T-helper 22 cell (primary cell): ENCODE results near the gene LARGE1.

Source experiments
- DNase-seq: peaks from one replicate; pipeline ENCODE4 v3.0.0-alpha.2; 2020; ENCODE audit warnings: low read depth

The LARGE1 gene

GRCh38 chr22:33720166-33720878 lies 200.0 kb downstream of the LARGE1 start:
- DNase-seq, result no peak

DNA sequence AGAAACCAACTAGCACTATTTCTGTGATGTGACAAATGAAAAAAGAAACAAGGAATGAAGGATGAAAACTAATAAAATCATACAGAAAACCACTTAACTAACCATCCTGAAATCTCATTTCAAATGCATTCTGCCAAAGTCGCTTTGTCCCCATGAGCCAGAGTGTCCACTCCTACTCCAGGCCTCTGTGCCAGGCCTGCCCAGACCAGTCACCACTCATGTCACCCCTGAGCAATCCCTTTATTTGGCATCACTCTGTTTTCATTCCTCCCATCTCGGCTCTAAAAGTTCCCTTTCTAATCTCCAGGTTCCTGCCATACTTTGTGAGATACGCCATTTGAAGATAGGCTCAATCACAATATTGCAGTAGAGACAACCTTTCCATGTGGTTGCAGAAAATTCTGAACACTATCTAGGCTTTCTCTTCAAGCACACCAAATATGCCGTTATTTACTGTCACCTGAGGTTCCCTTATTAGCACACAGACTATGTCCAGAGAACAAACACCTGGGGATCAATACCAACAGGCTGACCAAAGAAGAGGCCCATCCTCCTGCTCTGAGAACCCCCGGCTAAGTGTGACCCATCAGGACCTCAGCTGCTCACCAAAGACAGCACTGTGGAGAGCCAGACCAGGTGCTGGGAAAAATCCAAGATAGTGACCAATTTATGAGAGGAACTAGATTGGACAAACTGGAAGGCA lies 202.4 kb downstream of the LARGE1 start:
- DNase-seq, result no peak

DNA sequence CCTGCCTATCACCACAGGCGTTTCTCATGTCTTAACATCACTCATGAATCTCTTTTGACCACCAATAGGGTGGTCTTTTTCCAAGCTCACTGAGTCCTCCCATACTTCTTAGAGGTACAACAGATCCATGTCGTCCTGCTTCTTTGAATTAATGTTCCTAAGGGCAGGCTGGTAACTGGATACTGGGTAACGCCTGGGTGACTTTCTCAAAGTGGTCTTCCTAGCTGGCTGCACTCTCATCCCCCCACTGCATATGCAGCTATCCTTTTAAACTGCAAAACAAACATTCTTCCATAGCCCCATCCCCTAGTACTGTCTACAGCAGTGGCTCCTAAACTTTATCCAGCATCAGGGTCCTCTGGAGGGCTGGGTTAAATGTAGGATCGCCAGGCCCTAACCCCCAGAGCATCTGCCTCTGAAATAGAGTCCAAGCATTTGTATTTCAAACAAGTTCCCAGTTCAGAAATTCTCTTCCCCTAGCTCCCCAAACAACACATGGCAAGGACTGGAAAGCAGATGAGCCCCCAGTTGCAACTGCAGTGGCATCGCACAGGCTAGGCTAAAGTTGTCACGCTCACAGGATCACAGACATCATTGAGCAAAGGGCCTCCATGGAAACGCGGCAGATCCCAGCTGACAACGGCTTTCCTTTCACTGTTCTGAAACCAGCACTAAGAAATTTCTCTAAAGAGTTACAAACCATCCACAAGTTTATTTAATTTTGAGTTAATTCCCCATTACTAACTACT lies 204.9 kb downstream of the LARGE1 start:
- DNase-seq, result no peak

GRCh38 chr22:33710326-33710725 lies 209.9 kb downstream of the LARGE1 start:
- DNase-seq, result no peak

DNA sequence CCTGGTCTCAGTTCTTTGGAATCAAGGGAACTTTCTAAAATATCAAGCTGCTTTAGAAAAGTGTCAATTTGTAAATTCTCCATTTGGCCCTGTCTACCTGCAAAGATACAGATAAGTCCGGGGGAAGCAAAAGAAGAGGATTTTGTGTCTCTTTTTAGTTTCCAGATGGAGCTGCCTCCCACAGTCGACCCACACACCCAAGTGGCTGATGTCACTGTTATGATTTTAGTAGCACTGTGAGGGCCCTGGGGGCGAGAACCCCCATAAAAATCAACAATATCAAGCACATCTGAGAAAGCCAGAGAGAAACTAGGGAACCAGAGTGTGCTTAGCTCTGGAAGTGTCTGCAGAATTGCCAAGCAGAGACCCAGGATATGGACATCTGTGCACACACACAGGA lies 212.7 kb downstream of the LARGE1 start:
- no peak for DNase-seq

DNA sequence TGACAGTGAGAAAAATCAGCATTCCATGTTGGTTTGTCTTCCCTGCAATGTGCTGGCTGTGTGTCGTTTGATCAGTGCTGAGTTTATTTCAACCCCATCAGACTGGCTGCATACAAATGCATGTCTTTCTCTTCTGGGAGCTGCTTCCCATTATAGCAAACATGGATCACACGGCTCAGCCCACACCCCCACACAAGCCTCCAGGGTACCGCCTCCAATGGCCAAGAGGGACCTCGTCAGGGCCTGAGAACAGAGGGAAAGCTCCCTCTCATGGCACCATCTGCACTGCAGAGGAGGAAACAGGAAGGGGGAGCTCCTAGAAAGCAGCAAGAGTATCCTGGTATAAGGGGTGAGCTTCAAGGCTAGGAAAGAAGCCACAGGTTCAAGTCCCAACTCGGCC lies 214.2 kb downstream of the LARGE1 start:
- DNase-seq, result no peak

GRCh38 chr22:33699176-33699575 lies 221.1 kb downstream of the LARGE1 start:
- DNase-seq, result no peak

DNA sequence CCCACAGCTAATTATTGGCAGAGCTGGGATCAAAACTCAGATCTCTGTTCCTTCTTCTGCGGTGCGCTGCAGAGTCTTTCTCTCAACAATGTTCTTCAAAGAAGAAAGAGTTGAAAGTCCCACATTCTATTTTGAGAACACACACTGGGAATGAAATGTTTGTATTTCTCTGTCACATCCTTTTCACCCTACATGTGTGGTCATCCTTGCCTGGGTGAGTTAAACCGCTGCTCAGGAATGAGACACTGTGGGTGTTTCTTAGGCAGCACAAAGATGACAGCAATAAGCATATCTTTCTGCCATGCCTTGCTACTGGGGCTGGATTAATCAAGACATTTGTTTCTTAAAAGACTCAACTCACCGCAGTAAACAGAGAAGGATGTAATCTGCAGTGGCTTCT lies 222.6 kb downstream of the LARGE1 start:
- no peak for DNase-seq

DNA sequence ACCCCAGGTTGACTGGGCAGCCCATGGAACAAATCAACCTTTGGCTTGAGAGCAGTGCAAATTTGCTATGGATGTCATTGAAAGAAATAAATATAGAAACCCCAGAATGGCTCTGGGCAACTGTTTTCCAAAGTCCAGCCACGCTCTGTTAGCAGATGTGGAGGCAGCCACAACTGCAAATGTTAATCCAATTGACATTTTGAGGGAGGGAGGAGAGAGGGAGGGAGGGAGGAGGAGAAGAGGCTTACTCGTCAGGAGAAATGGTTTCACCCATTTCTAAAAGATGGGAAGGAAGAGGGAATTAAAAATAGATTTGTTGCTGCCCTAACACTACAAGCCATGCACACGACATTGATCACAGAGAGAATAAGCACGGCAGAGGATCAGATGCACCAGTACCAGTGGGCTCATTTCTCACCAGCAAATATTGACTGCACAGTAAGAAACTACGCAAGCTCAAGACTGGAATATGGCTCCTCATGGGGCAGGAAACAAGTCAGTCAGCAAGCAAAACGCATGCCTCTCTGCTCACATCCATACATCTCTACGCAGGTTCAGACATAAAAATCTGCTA lies 229.1 kb downstream of the LARGE1 start:
- no peak for DNase-seq

DNA sequence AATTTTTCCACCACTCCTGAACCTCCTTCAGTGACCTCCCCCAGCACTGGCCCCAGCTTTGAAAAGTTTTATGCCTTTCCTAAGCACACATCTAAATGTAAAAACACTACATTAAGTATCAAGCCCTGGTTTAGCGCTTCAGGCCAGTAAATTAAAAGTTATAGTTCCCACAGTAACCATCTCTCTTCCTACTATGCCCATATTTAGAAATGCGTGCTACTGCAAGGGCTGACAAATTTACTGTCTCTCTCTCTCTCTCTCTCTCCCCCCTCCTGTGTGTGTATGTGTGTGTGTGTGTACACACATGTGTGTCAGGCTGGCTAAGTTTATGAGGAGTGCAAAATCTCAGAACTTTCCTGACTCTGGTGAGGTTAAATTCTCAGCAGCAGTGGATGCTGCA lies 231.4 kb downstream of the LARGE1 start:
- DNase-seq, result no peak

- no peak for DNase-seq
These were observed 232.8 kb downstream of the LARGE1 start for GRCh38 chr22:33687464-33687863.

DNA sequence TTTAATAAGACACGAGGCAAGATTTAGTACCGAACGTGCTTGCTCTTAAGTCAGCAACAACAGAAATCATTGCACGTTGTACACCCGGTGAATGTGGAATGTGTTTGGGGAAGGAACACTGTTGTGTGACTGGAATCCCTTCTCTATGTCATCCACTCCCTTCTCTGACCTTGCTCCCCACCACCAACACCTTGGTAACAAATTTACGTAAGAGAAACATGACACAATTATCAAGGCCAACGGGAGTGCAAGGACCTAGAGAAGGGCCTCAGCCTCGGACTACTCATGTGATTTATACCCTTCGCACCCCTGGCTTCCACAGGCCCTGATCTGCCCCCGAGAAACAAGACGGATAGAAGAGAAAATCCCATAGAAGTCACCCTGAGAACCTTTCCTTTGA lies 236.2 kb downstream of the LARGE1 start:
- DNase-seq, result no peak

- DNase-seq, result no peak
These were observed 237.3 kb downstream of the LARGE1 start for GRCh38 chr22:33682927-33683326.

GRCh38 chr22:33680632-33681031 lies 239.6 kb downstream of the LARGE1 start:
- no peak for DNase-seq

DNA sequence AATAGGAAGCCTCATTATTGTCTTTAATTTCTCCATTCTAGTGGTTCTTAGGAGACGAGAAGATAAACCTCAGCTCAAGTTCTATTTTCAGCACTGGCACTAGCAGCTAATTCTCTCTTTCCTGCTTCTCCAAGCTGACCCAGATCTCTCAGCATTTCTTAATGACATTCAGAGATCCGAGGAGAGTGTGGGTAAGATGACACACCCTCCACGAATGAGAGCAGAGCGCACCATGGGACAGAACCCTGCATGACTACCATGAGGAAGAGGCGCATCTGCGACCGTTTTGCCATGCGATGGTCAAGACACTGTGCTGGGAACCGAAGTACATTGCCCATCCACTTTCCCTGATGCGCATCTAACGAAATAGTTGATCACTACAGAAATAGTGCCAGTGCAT lies 241.8 kb downstream of the LARGE1 start:
- no peak for DNase-seq

GRCh38 chr22:33677536-33677935 lies 242.7 kb downstream of the LARGE1 start:
- no peak for DNase-seq

DNA sequence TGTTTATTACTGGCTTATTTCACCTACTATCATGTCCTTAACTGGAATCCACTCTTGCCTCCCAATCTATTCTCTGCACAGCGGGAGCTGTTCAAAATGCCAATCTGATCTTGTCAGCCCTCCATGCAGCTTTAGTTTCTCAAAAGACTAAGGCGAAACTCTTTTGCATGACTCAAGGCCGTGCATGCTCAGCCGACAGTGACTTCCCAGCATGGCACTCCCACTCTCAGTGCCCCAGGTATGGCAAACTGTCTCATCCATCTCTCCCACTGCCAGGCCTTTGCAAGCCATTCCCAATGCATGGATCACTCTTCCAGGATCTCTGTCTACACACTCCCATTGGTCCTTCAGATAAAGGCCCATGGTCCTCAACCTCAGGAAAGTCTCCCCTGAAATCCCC lies 245.9 kb downstream of the LARGE1 start:
- DNase-seq, result no peak

DNA sequence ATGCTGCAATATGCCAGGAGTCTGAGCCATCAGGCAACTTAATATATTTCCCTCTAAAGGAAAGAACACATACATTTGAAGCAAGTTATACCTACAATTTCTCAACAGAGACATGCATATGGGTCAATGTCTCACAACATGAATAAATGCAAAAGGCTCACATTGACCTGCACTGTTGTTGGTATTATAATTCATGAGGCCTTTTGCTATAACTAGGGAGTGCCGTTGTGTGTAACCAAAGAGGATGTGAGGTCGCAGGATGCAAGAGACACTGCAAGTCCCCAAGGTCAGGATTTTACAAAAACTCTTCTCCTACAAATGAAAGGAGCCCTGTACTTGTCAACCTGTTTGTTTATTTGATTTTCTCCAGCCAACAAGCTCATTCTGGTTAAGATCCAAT lies 250.5 kb downstream of the LARGE1 start:
- no peak for DNase-seq

GRCh38 chr22:33666961-33667619 lies 253.2 kb downstream of the LARGE1 start:
- DNase-seq, result no peak

- DNase-seq, result no peak
These were observed 253.9 kb downstream of the LARGE1 start for GRCh38 chr22:33666279-33666960.

GRCh38 chr22:33659448-33659847 lies 260.8 kb downstream of the LARGE1 start:
- DNase-seq, result no peak

- no peak for DNase-seq
These were observed 261.5 kb downstream of the LARGE1 start for GRCh38 chr22:33658775-33659174.
